Measurements from ENCODE around the gene RCOR1. TPM values are rescaled to one million over a fixed set of nuclear protein-coding genes. Genes with fewer than 3 reads are reported as not detected.

Gene RCOR1
- total RNA-seq, 4 donors from 2014 or later: 11.6 to 15.6 (median 14.0) TPM

GRCh38 chr14:102675396-102675795, 82.9 kb downstream of the RCOR1 start:
- WGBS, 2 donors (ENCODE audit: low coverage in 1 of 2): 98 to 100% methylated on average over 3 of the region's 3 CpGs
- no peak for ATAC-seq
- no peaks in the 10 kb centered on the region for H3K9me3 ChIP-seq
- no peaks in the 10 kb centered on the region for H3K4me1 ChIP-seq
- no peak overlapping the region for H3K27ac ChIP-seq
- H3K27me3 ChIP-seq: no peaks in the 10 kb centered on the region
- TF ChIP-seq POLR2AphosphoS5 (IDR thresholded peaks at IDR 0.05): no peak
- TF ChIP-seq POLR2A (IDR thresholded peaks at IDR 0.05): no peak
- TF ChIP-seq CTCF (IDR thresholded peaks at IDR 0.05): no peak
- TF ChIP-seq EP300 (IDR thresholded peaks at IDR 0.05): no peak
- no peaks in the 10 kb centered on the region for H3K36me3 ChIP-seq
- no peak overlapping the region for H3K4me3 ChIP-seq

- no peak for TF ChIP-seq POLR2AphosphoS5 (IDR thresholded peaks at IDR 0.05)
- TF ChIP-seq CTCF (IDR thresholded peaks at IDR 0.05): no peak
- no peak for TF ChIP-seq POLR2A (IDR thresholded peaks at IDR 0.05)
- TF ChIP-seq EP300 (IDR thresholded peaks at IDR 0.05): no peak
- Histone ChIP-seq H3K27ac (no peak overlapping the region), H3K4me1 (peaks cover 0 to under 1% (median 0%) of the 10 kb centered on the region in 3 donors), H3K4me3 (no peak overlapping the region), H3K36me3 (peaks cover 0 to 14% of the 10 kb centered on the region in 2 donors), H3K9me3 (no peaks in the 10 kb centered on the region), H3K27me3 (no peaks in the 10 kb centered on the region)
- no peak for ATAC-seq
- WGBS, 2 donors (ENCODE audit: low coverage in 1 of 2): 100% methylated on average over 2 of the region's 2 CpGs; no CpG with 5 or more reads in 1 of the 2 donors
Measured at GRCh38 chr14:102678394-102678793, 85.9 kb downstream of the RCOR1 start.

GRCh38 chr14:102683399-102684297, 91.2 kb downstream of the RCOR1 start:
- TF ChIP-seq POLR2AphosphoS5 (IDR thresholded peaks at IDR 0.05): no peak
- TF ChIP-seq CTCF (IDR thresholded peaks at IDR 0.05): no peak
- no peak for TF ChIP-seq POLR2A (IDR thresholded peaks at IDR 0.05)
- TF ChIP-seq EP300 (IDR thresholded peaks at IDR 0.05): no peak
- Histone ChIP-seq H3K4me1 (peaks cover 0 to 8% (median 0%) of the 10 kb centered on the region in 3 donors), H3K36me3 (peaks cover 0 to 21% of the 10 kb centered on the region in 2 donors), H3K9me3 (no peaks in the 10 kb centered on the region), H3K27ac (no peak overlapping the region), H3K4me3 (no peak overlapping the region), H3K27me3 (no peaks in the 10 kb centered on the region)
- WGBS, 2 donors (ENCODE audit: low coverage in 1 of 2): 80% methylated on average over 8 of the region's 45 CpGs; no CpG with 5 or more reads in 1 of the 2 donors
- no peak for ATAC-seq

- Histone ChIP-seq H3K36me3 (peaks cover 0 to 21% of the 10 kb centered on the region in 2 donors), H3K27me3 (no peaks in the 10 kb centered on the region), H3K27ac (no peak overlapping the region), H3K4me1 (peaks cover 0 to 8% (median 0%) of the 10 kb centered on the region in 3 donors), H3K9me3 (no peaks in the 10 kb centered on the region), H3K4me3 (no peak overlapping the region)
- 63 to 91% methylated on average over 5 to 6 of the region's 6 CpGs for WGBS, 2 donors (ENCODE audit: low coverage in 1 of 2)
- TF ChIP-seq POLR2AphosphoS5 (IDR thresholded peaks at IDR 0.05): no peak
- no peak for TF ChIP-seq EP300 (IDR thresholded peaks at IDR 0.05)
- no peak for TF ChIP-seq POLR2A (IDR thresholded peaks at IDR 0.05)
- no peak for TF ChIP-seq CTCF (IDR thresholded peaks at IDR 0.05)
- no peak for ATAC-seq
Measured at GRCh38 chr14:102684298-102684663, 91.8 kb downstream of the RCOR1 start.
